ENCODE measurements around the gene SCARF1.

DNA sequence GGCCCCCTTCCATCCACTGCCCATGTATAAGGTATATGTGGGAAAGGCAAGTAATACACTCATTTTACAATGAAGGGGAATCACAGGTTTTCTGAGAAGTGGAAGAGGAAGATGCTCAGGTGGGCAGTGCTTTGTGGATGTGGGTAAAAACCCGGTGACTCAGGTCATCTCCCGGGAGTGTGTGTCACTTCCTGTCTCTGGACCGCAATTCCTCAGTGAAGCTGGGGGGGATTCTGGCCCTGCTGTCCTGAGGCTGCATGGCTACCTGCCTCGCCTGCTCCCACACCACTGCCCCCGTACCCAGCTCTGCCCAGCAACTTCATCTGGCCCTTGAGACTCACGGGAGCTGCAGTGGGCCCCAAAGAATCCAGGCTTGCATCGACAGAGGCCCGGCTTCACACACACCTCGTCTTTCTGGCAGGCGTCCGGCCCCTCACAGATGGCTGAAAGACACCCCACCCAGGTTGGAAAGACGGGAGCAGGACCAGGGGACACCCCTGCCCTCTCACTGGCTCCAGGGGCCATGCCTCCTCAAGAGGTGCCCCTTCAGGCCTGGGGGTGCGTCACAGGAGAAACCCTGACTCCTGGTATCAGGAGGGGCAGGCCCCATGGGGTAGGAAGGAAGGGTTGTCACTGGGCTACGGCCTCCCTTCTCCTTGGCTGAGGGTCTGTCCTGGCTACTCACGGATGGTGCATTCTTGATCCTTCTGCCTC is 882 bp downstream of the SCARF1 start:
- TF ChIP-seq, protein P1, sequence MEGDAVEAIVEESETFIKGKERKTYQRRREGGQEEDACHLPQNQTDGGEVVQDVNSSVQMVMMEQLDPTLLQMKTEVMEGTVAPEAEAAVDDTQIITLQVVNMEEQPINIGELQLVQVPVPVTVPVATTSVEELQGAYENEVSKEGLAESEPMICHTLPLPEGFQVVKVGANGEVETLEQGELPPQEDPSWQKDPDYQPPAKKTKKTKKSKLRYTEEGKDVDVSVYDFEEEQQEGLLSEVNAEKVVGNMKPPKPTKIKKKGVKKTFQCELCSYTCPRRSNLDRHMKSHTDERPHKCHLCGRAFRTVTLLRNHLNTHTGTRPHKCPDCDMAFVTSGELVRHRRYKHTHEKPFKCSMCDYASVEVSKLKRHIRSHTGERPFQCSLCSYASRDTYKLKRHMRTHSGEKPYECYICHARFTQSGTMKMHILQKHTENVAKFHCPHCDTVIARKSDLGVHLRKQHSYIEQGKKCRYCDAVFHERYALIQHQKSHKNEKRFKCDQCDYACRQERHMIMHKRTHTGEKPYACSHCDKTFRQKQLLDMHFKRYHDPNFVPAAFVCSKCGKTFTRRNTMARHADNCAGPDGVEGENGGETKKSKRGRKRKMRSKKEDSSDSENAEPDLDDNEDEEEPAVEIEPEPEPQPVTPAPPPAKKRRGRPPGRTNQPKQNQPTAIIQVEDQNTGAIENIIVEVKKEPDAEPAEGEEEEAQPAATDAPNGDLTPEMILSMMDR (conservative IDR thresholded peaks at IDR 0.05; ENCODE audit: low read length), result no peak
- TF ChIP-seq EZH2phosphoT487 (IDR thresholded peaks at IDR 0.05; ENCODE audit: borderline replicate concordance, low read depth, low read length), result no peak

Data from OCI-LY7 (cell line).